Ascending aorta (tissue), 2 donors: ENCODE results near the gene RPL10. TPM values are rescaled to one million over a fixed set of nuclear protein-coding genes. Genes with fewer than 3 reads are reported as not detected.

Experiments used
- DNase-seq, 2 donors: peaks; one replicate each; pipeline ENCODE4 v3.0.0-alpha.2; 2019; ENCODE audit warnings: low spot score in 2 of 2
- H3K27ac ChIP-seq, 2 donors: fragments of 200-600 bp; sonication (generic); one replicate each; pipeline ENCODE4 v1.5.1; 2016 to 2017; ENCODE audit warnings: mild to moderate bottlenecking in 1 of 2
- H3K27me3 ChIP-seq: fragments of 200-600 bp; sonication (generic); one replicate; pipeline ENCODE4 v1.5.1; 2017
- H3K36me3 ChIP-seq, 2 donors: fragments of 200-600 bp; sonication (generic); one replicate each; pipeline ENCODE4 v1.5.1; 2016
- H3K4me1 ChIP-seq, 2 donors: fragments of 200-600 bp; sonication (generic); one replicate each; pipeline ENCODE4 v1.5.1; 2016 to 2017; ENCODE audit warnings: mild to moderate bottlenecking in 1 of 2
- H3K4me3 ChIP-seq, 2 donors: fragments of 200-600 bp; sonication (generic); one replicate each; pipeline ENCODE4 v1.5.1; 2016 to 2017; ENCODE audit warnings: mild to moderate bottlenecking in 1 of 2
- H3K9me3 ChIP-seq, 2 donors: fragments of 200-600 bp; sonication (generic); one replicate each; pipeline ENCODE4 v1.5.1; 2016
- intact Hi-C: fragments of 100-400 bp; cut with DNase I; formaldehyde crosslinking; loops from one replicate; pipeline ENCODE4 v1.15.1; 2023
- total RNA-seq: library from RNA; depleted of rRNA; stranded (reverse); fragments of >200 nt; gene quantifications from one replicate; pipeline ENCODE4 v1.1.0, GENCODE V29; 2016
- TF ChIP-seq, protein P1 (sequence below), 3 experiments: fragments of 200-600 bp in 2 of 3; fragments of 450-650 bp in 1 of 3; sonication (generic) in 2 of 3; IDR thresholded peaks; one replicate each; pipeline ENCODE4 v1.5.1; 2016 to 2019; ENCODE audit warnings: antibody characterized with exemption in 3 of 3, mild to moderate bottlenecking in 1 of 3, moderate library complexity in 1 of 3

Gene RPL10
- total RNA-seq, 1 donor from 2014 or later, result 4,298 TPM

DNA sequence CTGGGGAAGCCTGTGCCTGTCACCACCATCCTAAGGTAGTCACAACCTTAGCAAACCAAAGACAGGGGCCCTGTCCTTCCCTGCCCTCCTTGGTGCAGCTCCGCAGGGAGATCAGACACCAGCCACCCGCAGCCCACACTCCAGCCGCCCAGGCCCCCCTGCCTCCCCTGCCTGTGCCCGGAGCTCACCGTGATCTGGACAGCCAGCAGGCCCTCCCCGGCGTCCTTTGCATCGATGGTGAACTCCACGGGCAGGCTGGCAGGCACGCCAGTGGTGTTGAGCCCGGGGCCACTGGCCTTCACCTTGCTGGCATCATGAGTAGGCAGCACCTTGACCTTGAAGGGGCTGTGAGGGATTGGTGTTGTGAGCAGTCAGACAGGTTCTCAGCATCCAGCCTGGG, 40.2 kb upstream of the RPL10 start:
- Histone ChIP-seq H3K4me3 (no peak overlapping the region), H3K9me3 (no peaks in the 10 kb centered on the region), H3K27ac (peak overlapping the region in 1 of 2 donors; percentile 19), H3K4me1 (peaks cover 0 to 10% of the 10 kb centered on the region in 2 donors), H3K27me3 (no peaks in the 10 kb centered on the region), H3K36me3 (peaks cover 88 to 94% of the 10 kb centered on the region in 2 donors)
- TF ChIP-seq, protein P1, sequence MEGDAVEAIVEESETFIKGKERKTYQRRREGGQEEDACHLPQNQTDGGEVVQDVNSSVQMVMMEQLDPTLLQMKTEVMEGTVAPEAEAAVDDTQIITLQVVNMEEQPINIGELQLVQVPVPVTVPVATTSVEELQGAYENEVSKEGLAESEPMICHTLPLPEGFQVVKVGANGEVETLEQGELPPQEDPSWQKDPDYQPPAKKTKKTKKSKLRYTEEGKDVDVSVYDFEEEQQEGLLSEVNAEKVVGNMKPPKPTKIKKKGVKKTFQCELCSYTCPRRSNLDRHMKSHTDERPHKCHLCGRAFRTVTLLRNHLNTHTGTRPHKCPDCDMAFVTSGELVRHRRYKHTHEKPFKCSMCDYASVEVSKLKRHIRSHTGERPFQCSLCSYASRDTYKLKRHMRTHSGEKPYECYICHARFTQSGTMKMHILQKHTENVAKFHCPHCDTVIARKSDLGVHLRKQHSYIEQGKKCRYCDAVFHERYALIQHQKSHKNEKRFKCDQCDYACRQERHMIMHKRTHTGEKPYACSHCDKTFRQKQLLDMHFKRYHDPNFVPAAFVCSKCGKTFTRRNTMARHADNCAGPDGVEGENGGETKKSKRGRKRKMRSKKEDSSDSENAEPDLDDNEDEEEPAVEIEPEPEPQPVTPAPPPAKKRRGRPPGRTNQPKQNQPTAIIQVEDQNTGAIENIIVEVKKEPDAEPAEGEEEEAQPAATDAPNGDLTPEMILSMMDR (IDR thresholded peaks at IDR 0.05), result no peak
- intact Hi-C loops, result no loop called here
- DNase-seq, result no peak

DNA sequence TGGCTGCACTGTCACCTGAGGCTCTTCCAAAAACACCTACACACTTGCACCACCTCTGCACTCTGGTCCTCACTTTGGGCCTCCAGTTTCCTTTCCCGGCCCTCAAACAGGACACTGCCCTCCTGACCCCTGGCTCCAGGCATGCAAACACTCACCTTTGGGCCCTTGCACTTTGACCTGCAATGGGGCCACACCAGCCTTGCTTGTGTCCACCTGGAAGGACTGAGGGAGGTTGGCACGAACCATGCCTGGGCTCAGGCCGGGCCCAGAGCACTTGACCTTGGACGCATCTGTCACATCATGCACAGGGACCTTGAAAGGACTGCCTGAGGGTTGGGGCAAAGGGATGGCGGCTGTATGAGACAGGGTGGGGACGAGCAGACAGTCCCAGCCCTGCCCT, 39.3 kb upstream of the RPL10 start:
- TF ChIP-seq, protein P1 (IDR thresholded peaks at IDR 0.05), result no peak
- no peaks in the 10 kb centered on the region for H3K27me3 ChIP-seq
- no peak for DNase-seq
- H3K27ac ChIP-seq, result peak overlapping the region in 1 of 2 donors; percentile 43
- H3K36me3 ChIP-seq, result peaks cover 82 to 89% of the 10 kb centered on the region in 2 donors
- H3K9me3 ChIP-seq, result no peaks in the 10 kb centered on the region
- H3K4me3 ChIP-seq, result no peak overlapping the region
- intact Hi-C loops, result no loop called here
- H3K4me1 ChIP-seq, result peaks cover 0 to 10% of the 10 kb centered on the region in 2 donors

DNA sequence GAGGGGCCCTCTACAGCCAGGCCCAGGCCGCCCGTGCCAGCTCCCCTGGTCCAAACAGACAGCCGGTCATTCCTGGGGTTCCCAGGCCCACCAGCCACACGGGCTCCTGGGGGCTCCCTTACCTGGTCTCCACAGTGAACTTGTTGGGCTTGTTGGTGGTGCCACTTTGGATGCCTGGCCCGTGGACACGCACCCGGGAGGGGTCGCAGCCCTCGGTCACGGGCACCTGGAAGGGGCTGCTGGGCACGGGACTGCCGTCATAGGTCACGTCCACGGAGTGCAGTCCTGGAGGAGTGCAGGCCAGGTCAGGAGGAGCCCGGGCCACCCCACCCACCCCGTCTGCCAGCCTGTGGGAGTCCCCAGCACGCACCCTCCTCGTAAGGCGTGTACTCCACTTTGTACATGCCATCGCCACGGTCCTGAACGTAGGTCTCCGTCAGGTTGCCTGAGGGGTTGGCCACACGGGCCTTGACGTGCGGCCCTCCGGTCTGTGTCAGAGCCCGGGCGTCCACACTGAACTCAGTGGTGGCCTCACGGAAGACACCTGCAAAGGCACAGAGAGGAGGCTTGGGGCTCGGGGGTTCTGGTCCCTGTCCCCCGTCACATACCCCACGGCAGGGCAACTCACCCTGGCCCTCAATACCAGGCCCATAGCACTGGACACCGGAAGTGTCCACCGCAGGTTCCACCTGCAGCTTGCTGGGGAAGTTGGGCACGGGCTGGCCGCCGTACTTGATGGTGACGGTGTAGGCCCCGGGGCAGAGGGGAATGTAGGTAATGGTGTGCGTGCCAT, 38.6 kb upstream of the RPL10 start:
- H3K27ac ChIP-seq, result peak overlapping the region; percentile 19 to 43
- peaks cover 80 to 89% of the 10 kb centered on the region in 2 donors for H3K36me3 ChIP-seq
- H3K4me3 ChIP-seq, result no peak overlapping the region
- H3K9me3 ChIP-seq, result no peaks in the 10 kb centered on the region
- DNase-seq, result no peak
- TF ChIP-seq, protein P1 (IDR thresholded peaks at IDR 0.05), result no peak
- no peaks in the 10 kb centered on the region for H3K27me3 ChIP-seq
- peaks cover 0 to 10% of the 10 kb centered on the region in 2 donors for H3K4me1 ChIP-seq
- intact Hi-C loops, result no loop called here

DNA sequence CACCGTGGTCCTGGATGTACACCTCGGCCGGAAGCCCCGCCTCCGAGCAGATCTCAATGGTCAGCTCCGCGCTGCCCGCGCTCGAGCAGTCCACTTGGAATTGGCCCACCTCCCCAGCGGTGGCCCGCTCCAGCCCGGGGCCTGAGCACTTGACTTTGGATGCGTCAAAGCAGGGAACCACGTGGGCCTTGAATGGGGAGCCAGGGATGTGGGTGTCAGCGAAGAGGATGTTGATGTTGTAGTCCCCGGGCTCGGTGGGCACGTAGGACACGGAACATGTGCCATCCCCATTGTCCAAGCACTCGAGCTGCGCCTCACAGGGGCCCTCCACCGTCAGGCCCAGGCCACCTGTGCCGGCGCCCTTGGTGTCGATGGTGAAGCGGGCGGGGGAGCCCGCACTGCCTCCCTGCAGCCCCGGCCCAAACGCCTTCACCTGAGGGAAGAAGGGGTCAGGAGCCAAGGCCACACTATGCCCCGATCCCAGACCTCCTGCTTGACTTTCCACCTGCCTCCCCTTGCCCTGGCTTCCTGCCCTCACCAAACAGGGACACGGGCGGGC, 37.9 kb upstream of the RPL10 start:
- no peak for DNase-seq
- no peak overlapping the region for H3K4me3 ChIP-seq
- H3K4me1 ChIP-seq, result peaks cover 0 to 10% of the 10 kb centered on the region in 2 donors
- H3K27me3 ChIP-seq, result no peaks in the 10 kb centered on the region
- H3K27ac ChIP-seq, result peak overlapping the region; percentile 19 to 49
- no peaks in the 10 kb centered on the region for H3K9me3 ChIP-seq
- intact Hi-C loops, result no loop called here
- peaks cover 78 to 89% of the 10 kb centered on the region in 2 donors for H3K36me3 ChIP-seq
- TF ChIP-seq, protein P1 (IDR thresholded peaks at IDR 0.05), result no peak

DNA sequence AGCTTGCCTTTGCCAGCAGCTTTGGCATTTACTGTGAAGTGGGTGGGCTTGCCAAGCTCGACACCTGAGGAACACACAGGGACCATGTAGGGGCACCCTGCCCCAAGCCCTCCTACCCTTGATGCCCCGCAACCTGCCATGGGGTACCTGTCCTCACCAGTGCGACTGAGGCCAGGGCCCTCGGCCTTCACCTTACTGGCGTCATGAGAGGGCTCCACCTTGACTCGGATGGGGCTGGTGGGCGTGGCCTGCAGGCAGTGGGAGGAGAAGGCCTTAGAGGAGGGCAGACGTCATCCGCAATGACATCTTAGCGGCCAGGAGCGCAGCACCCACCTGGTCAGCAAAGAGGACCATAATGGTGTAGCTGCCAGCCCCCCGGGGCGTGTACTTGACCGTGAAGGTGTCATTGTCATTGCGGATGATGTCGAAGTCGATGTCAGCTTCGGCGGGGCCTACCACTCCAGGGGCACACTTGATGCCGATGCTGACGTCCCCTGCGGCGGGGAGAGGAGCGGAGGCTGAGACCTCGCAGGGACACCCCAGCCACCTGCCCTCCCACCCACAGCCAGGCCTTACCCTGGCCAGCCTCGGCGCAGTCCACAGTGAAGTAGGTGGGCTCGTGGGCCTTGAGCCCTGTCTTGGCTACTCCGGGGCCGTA, 36.0 kb upstream of the RPL10 start:
- DNase-seq, result no peak
- Histone ChIP-seq H3K36me3 (peaks cover 83 to 89% of the 10 kb centered on the region in 2 donors), H3K27ac (peak overlapping the region in 1 of 2 donors; percentile 52), H3K27me3 (no peaks in the 10 kb centered on the region), H3K4me1 (peaks cover 7 to 18% of the 10 kb centered on the region in 2 donors), H3K4me3 (no peak overlapping the region), H3K9me3 (no peaks in the 10 kb centered on the region)
- intact Hi-C loops, result no loop called here
- TF ChIP-seq, protein P1 (IDR thresholded peaks at IDR 0.05), result no peak
